H9 (cell line): ENCODE data around the gene CAB39L. TPM values are rescaled to one million over a fixed set of nuclear protein-coding genes. Genes with fewer than 3 reads are reported as not detected.

Experiments
- DNase-seq: peaks from one replicate; pipeline ENCODE4 v3.0.0-alpha.2; 2017
- H2AFZ ChIP-seq: one replicate; pipeline ENCODE4 v1.6.1; 2013; ENCODE audit warnings: mild to moderate bottlenecking, low read length, control low read depth, moderate library complexity
- H2AK5ac ChIP-seq: 2 replicates; pipeline ENCODE4 v1.6.1; 2013; ENCODE audit warnings: low read length, control low read depth, mixed read lengths; ENCODE audit not compliant: insufficient read length
- H2BK120ac ChIP-seq: one replicate; pipeline ENCODE4 v1.6.1; 2013; ENCODE audit warnings: low read depth, mild to moderate bottlenecking, low read length, control low read depth, inconsistent platforms; ENCODE audit not compliant: poor library complexity, severe bottlenecking
- H2BK12ac ChIP-seq: 2 replicates; pipeline ENCODE4 v1.6.1; 2013; ENCODE audit warnings: low read length, control low read depth, mixed read lengths, low read depth; ENCODE audit not compliant: insufficient read length
- H2BK15ac ChIP-seq: 2 replicates; pipeline ENCODE4 v1.6.1; 2013; ENCODE audit warnings: low read depth, low read length, control low read depth
- H2BK20ac ChIP-seq: one replicate; pipeline ENCODE4 v1.6.1; 2013; ENCODE audit warnings: low read depth, mild to moderate bottlenecking, low read length, control low read depth, inconsistent platforms; ENCODE audit not compliant: poor library complexity, severe bottlenecking
- H2BK5ac ChIP-seq: 2 replicates; pipeline ENCODE4 v1.6.1; 2013; ENCODE audit warnings: low read length, control low read depth, mixed read lengths; ENCODE audit not compliant: insufficient read length
- H3K14ac ChIP-seq: 2 replicates; pipeline ENCODE4 v1.6.1; 2013; ENCODE audit warnings: low read length, control low read depth; ENCODE audit not compliant: insufficient read depth
- H3K18ac ChIP-seq: 2 replicates; pipeline ENCODE4 v1.6.1; 2013; ENCODE audit warnings: low read depth, mild to moderate bottlenecking, mixed read lengths, low read length, control low read depth; ENCODE audit not compliant: insufficient read length
- H3K23ac ChIP-seq: 2 replicates; pipeline ENCODE4 v1.6.1; 2013; ENCODE audit warnings: low read length, control low read depth, mixed read lengths, low read depth; ENCODE audit not compliant: insufficient read length
- H3K23me2 ChIP-seq: 2 replicates; pipeline ENCODE4 v1.6.1; 2013; ENCODE audit warnings: low read depth, mild to moderate bottlenecking, mixed read lengths, low read length, control low read depth; ENCODE audit not compliant: insufficient read length, poor library complexity, severe bottlenecking
- H3K27ac ChIP-seq: 2 replicates; pipeline ENCODE4 v1.5.1; 2013; ENCODE audit warnings: low read length, control low read depth, mixed read lengths, low read depth; ENCODE audit not compliant: insufficient read length
- H3K27me3 ChIP-seq: 2 replicates; pipeline ENCODE4 v1.6.1; 2013; ENCODE audit warnings: low read length, control low read depth, inconsistent platforms; ENCODE audit not compliant: insufficient read depth
- H3K4ac ChIP-seq: 2 replicates; pipeline ENCODE4 v1.6.1; 2013; ENCODE audit warnings: low read depth, mild to moderate bottlenecking, control low read depth, inconsistent platforms, low read length, moderate library complexity
- H3K4me1 ChIP-seq: 2 replicates; pipeline ENCODE4 v1.6.1; 2013; ENCODE audit warnings: low read length, control low read depth, inconsistent platforms; ENCODE audit not compliant: insufficient read depth
- H3K4me2 ChIP-seq: 2 replicates; pipeline ENCODE4 v1.6.1; 2013; ENCODE audit warnings: low read length, control low read depth, mixed read lengths; ENCODE audit not compliant: insufficient read length, insufficient read depth
- H3K56ac ChIP-seq: 2 replicates; pipeline ENCODE4 v1.6.1; 2013; ENCODE audit warnings: low read depth, mild to moderate bottlenecking, mixed read lengths, low read length, control low read depth; ENCODE audit not compliant: insufficient read length
- H3K79me1 ChIP-seq: 2 replicates; pipeline ENCODE4 v1.6.1; 2013; ENCODE audit warnings: low read depth, mild to moderate bottlenecking, moderate library complexity, low read length, control low read depth, inconsistent platforms; ENCODE audit not compliant: insufficient read depth, poor library complexity, severe bottlenecking
- H3K79me2 ChIP-seq: 2 replicates; pipeline ENCODE4 v1.6.1; 2013; ENCODE audit warnings: low read length, control low read depth, inconsistent platforms; ENCODE audit not compliant: insufficient read depth
- H3K9ac ChIP-seq: 2 replicates; pipeline ENCODE4 v1.6.1; 2013; ENCODE audit warnings: low read length, control low read depth, mixed read lengths; ENCODE audit not compliant: insufficient read length; ENCODE audit errors: extremely low read depth
- H3K9me3 ChIP-seq: one replicate; pipeline ENCODE4 v1.6.1; 2013; ENCODE audit warnings: low read depth, low read length, inconsistent platforms; ENCODE audit not compliant: control insufficient read depth
- H3T11ph ChIP-seq: one replicate; pipeline ENCODE4 v1.6.1; 2013; ENCODE audit warnings: mild to moderate bottlenecking, low read length, control low read depth, inconsistent platforms
- H4K20me1 ChIP-seq: one replicate; pipeline ENCODE4 v1.6.1; 2013; ENCODE audit not compliant: control insufficient read depth, insufficient read length, insufficient read depth
- H4K5ac ChIP-seq: 2 replicates; pipeline ENCODE4 v1.6.1; 2013; ENCODE audit warnings: low read depth, mild to moderate bottlenecking, mixed read lengths, low read length, control low read depth; ENCODE audit not compliant: insufficient read length
- H4K8ac ChIP-seq: replicated peaks from 2 replicates; pipeline ENCODE4 v1.6.1; 2013; ENCODE audit warnings: low read length, control low read depth, mixed read lengths, low read depth; ENCODE audit not compliant: insufficient read length
- H4K91ac ChIP-seq: 2 replicates; pipeline ENCODE4 v1.6.1; 2013; ENCODE audit warnings: low read depth, mild to moderate bottlenecking, moderate library complexity, mixed read lengths, low read length, control low read depth; ENCODE audit not compliant: insufficient read length
- H3K27ac Mint-ChIP-seq, 3 experiments: 2 replicates in 2 of 3; 3 replicates in 1 of 3; pipeline ENCODE4 v1.8.0; 2020 to 2021; ENCODE audit warnings: mixed read lengths in 3 of 3, mild to moderate bottlenecking in 1 of 3, moderate library complexity in 1 of 3
- H3K27me3 Mint-ChIP-seq: 2 replicates; pipeline ENCODE4 v1.8.0; 2021; ENCODE audit warnings: low read depth, mild to moderate bottlenecking, moderate library complexity, mixed read lengths
- H3K36me3 Mint-ChIP-seq, 3 experiments: 2 replicates in 2 of 3; 3 replicates in 1 of 3; pipeline ENCODE4 v1.8.0; 2020 to 2021; ENCODE audit warnings: low read depth in 3 of 3, mixed read lengths in 3 of 3; ENCODE audit not compliant: insufficient read depth in 1 of 3
- H3K4me1 Mint-ChIP-seq, 2 experiments: 2 replicates each; pipeline ENCODE4 v1.8.0; 2020; ENCODE audit warnings: mixed read lengths in 2 of 2
- H3K4me3 Mint-ChIP-seq, 2 experiments: 2 replicates in 1 of 2; 3 replicates in 1 of 2; pipeline ENCODE4 v1.8.0; 2020 to 2021; ENCODE audit warnings: mild to moderate bottlenecking in 2 of 2, mixed read lengths in 2 of 2, moderate library complexity in 1 of 2
- H3K9me3 Mint-ChIP-seq, 2 experiments: 2 replicates in 1 of 2; 3 replicates in 1 of 2; pipeline ENCODE4 v1.8.0; 2020; ENCODE audit warnings: mild to moderate bottlenecking in 2 of 2, mixed read lengths in 2 of 2, moderate library complexity in 1 of 2
- total RNA-seq: library from RNA; stranded (reverse); gene quantifications from 2 replicates; pipeline ENCODE4 v1.2.1, GENCODE V29; 2021
- TF ChIP-seq, protein P1 (sequence below): fragments of 200-600 bp; sonication (generic); conservative IDR thresholded peaks from 3 replicates; pipeline ENCODE4 v1.8.0; 2021; ENCODE audit warnings: antibody characterized with exemption, mild to moderate bottlenecking

The CAB39L gene
- total RNA-seq, 1 experiment from 2014 or later: 6.0 TPM

GRCh38 chr13:49319551-49319950, 124.3 kb downstream of the CAB39L start:
- H3K9me3 ChIP-seq: no peaks in the 10 kb centered on the region
- H2BK12ac ChIP-seq: no peak overlapping the region
- Mint-ChIP-seq H3K4me3 (no peak overlapping the region), H3K9me3 (no peaks in the 10 kb centered on the region), H3K27ac (no peak overlapping the region), H3K4me1 (no peaks in the 10 kb centered on the region), H3K36me3 (no peaks in the 10 kb centered on the region), H3K27me3 (no peaks in the 10 kb centered on the region)
- H3K14ac ChIP-seq: no peak overlapping the region
- no peaks in the 10 kb centered on the region for H3K27me3 ChIP-seq
- H2BK15ac ChIP-seq: no peak overlapping the region
- no peak overlapping the region for H3K4me2 ChIP-seq
- H4K5ac ChIP-seq: no peak overlapping the region
- no peak overlapping the region for H3K23ac ChIP-seq
- no peak overlapping the region for H3K9ac ChIP-seq
- no peak overlapping the region for H2AK5ac ChIP-seq
- H2BK5ac ChIP-seq: no peak overlapping the region
- no peak overlapping the region for H4K8ac ChIP-seq
- TF ChIP-seq, protein P1, sequence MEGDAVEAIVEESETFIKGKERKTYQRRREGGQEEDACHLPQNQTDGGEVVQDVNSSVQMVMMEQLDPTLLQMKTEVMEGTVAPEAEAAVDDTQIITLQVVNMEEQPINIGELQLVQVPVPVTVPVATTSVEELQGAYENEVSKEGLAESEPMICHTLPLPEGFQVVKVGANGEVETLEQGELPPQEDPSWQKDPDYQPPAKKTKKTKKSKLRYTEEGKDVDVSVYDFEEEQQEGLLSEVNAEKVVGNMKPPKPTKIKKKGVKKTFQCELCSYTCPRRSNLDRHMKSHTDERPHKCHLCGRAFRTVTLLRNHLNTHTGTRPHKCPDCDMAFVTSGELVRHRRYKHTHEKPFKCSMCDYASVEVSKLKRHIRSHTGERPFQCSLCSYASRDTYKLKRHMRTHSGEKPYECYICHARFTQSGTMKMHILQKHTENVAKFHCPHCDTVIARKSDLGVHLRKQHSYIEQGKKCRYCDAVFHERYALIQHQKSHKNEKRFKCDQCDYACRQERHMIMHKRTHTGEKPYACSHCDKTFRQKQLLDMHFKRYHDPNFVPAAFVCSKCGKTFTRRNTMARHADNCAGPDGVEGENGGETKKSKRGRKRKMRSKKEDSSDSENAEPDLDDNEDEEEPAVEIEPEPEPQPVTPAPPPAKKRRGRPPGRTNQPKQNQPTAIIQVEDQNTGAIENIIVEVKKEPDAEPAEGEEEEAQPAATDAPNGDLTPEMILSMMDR: no peak
- H3K4ac ChIP-seq: no peak overlapping the region
- H3K18ac ChIP-seq: no peak overlapping the region
- no peaks in the 10 kb centered on the region for H3K23me2 ChIP-seq
- H2BK20ac ChIP-seq: no peak overlapping the region
- no peak overlapping the region for H3K27ac ChIP-seq
- H4K20me1 ChIP-seq: no peaks in the 10 kb centered on the region
- H3K79me2 ChIP-seq: no peaks in the 10 kb centered on the region
- no peak overlapping the region for H4K91ac ChIP-seq
- no peaks in the 10 kb centered on the region for H3K79me1 ChIP-seq
- no peaks in the 10 kb centered on the region for H3K4me1 ChIP-seq
- no peak overlapping the region for H2AFZ ChIP-seq
- no peak overlapping the region for H2BK120ac ChIP-seq
- H3K56ac ChIP-seq: no peak overlapping the region
- no peak for DNase-seq
- H3T11ph ChIP-seq: no peak overlapping the region
